NCI-H2107 treated with DMSO at 0.1 percent for 48 hours (cell line): ENCODE measurements around the gene PLEKHG4.

ENCODE experiments used
- DNase-seq: peaks from one replicate; lab custom pipeline; 2025; ENCODE audit not compliant: unreplicated experiment; lab: John Stamatoyannopoulos, UW

The PLEKHG4 gene

GRCh38 chr16:67283826-67284555 is 4.7 kb downstream of the PLEKHG4 start:
- no peak for DNase-seq

GRCh38 chr16:67284699-67285646 is 5.6 kb downstream of the PLEKHG4 start:
- DNase-seq, result peak; percentile 73

GRCh38 chr16:67286441-67287235 is 7.3 kb downstream of the PLEKHG4 start:
- no peak for DNase-seq

DNA sequence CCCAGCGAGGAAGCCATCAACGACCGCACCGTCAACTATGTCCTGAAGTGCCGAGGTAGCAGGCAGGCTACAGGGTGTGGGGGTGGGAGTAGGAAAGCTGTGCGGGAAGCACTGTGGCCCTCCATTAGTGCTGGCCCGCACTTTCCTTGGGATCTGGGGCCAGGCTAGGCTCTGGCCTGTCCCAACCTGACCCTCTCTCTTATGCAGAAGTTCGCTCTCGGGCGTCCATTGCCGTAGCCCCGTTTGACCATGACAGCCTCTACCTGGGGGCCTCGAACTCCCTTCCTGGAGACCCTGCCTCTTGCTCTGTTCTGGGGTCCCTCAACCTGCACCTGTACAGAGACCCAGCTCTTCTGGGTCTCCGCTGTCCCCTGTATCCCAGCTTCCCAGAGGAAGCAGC is 8.6 kb downstream of the PLEKHG4 start:
- DNase-seq, result no peak

DNA sequence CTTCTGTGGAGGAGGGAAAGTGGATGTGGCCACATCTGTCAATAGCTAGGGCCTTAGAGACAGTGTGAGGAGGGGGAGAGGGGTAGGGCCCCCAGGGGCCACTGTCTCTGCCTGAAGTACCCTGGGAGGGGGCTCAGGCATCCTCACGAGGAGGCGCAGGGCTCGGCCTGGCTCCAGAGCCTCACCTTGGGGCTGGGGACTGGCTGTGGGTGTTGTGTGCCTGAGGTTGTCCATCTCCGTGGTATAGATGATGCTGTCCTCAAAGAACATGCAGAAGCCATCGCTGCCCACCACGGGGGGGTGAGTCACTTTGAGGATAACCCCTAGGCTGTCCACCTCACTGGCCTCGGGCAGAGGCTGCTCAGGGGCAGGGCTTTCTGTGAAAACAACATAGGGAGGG is 12.1 kb downstream of the PLEKHG4 start:
- no peak for DNase-seq

GRCh38 chr16:67294171-67294757 is 14.9 kb downstream of the PLEKHG4 start:
- DNase-seq, result no peak

DNA sequence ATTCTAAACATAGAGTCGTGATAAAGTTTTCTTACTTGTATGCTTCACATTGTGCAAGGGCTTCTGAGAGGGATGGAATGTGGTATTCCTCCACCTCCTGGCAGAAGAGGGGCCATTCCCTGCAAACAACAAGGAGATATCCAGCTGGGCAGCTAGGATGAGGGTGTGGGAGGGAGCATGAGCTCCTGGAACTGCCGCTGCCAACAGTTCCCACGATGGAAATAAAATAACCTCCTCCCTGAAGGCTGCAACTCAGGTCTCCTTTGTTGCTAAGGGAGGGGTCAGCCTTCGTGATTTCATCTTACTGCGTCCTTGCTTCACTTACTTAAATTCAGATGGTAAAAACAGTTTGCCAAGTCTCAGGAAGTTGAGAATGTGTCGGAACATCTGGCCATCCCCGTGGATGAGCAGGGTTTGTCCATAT is 15.6 kb downstream of the PLEKHG4 start:
- no peak for DNase-seq

DNA sequence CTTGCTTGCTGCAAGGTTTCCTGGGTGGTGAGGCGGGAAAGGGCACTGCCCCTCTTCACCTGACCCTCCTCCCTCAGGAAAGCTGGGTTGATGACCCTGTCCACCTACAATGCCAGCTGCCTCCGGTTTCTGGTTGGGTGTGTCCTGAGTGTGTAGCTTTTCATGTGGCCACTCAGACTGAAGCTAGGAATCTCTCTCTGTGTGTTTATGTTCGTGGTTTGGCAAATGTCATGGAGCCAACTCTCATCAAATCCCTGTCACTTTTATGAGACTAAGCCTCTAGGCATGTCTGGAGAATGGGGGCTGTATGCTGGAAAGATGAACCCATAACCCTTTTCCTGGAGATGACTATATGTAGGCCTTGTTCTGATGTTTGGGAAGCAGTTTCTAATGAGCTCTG is 17.1 kb downstream of the PLEKHG4 start:
- DNase-seq, result no peak

- no peak for DNase-seq
Measured at GRCh38 chr16:67298277-67298676, 18.9 kb downstream of the PLEKHG4 start.

- no peak for DNase-seq
Measured at GRCh38 chr16:67299269-67299668, 19.9 kb downstream of the PLEKHG4 start.

- DNase-seq, result no peak
Measured at GRCh38 chr16:67301080-67301782, 21.9 kb downstream of the PLEKHG4 start.

- no peak for DNase-seq
Measured at GRCh38 chr16:67302076-67302475, 22.7 kb downstream of the PLEKHG4 start.

GRCh38 chr16:67302970-67303369 is 23.6 kb downstream of the PLEKHG4 start:
- no peak for DNase-seq

DNA sequence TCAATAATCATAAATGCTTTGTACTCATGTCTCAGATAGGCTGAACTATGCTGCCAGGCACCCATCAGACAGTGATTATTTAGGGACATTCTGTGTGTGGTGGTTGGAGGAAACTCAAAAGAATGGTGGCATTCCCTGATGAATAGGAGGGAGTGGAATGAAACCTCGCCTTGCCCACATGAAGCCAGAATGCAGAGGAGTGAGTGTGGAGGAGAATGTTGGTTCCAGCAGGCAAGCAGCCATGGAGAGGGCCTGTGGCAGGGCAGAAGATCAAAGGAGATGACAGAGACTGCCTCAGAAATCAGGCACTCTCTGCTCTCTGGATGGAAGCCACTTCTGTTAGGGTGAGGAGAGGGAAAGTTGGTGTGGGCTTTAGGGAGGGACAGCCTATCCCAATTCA is 24.7 kb downstream of the PLEKHG4 start:
- no peak for DNase-seq

- DNase-seq, result no peak
Measured at GRCh38 chr16:67305216-67306071, 26.1 kb downstream of the PLEKHG4 start.

DNA sequence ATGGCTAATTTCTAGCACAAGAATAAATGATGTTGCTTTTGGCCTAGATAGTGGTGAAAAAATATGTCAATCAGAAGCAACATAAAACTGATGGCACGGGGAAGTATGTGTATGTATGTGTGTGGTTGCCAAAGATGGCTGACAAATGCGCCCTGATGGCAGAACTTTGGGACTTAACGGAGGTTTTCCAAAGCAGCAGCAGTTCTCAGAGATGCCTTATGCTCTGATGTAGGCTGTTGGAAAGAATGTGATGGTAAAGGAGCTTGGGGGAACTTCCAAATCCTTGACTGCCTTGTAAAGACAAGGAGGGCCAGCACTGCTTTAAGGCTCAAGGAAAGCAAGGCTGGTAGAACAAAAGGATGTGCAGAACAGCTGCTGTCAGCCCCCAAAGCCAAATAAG is 31.2 kb downstream of the PLEKHG4 start:
- DNase-seq, result no peak

GRCh38 chr16:67311607-67312488 is 32.5 kb downstream of the PLEKHG4 start:
- DNase-seq, result no peak

DNA sequence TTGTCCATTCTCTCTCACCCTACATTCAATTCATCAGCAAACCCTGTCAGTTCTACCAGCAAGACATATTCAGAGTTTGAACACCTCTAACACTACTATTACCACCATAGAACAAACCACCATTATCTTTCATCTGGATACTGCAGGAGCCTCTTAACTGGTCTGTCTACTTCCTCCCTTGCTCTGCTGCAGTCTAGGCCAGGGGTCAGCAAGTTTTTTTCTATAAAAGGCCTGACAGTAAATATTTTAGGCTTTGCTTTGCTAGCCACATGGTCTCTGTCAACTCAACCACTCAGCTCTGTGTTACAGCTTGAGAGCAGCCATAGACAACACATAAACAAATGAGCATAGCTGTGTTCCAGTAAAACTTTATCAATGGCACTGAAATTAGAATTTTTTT is 33.4 kb downstream of the PLEKHG4 start:
- no peak for DNase-seq
